Parathyroid adenoma (tissue), 2 donors: ENCODE results near the gene PDE8A.

Experiments used
- H2AFZ ChIP-seq: fragments of 300-600 bp; sonication (generic); one replicate; pipeline ENCODE4 v1.7.0; 2017; ENCODE audit warnings: antibody characterized with exemption, mild to moderate bottlenecking
- H3K27ac ChIP-seq: fragments of 300-600 bp; sonication (generic); one replicate; pipeline ENCODE4 v1.7.0; 2017
- H3K27me3 ChIP-seq: fragments of 300-600 bp; sonication (generic); one replicate; pipeline ENCODE4 v1.7.0; 2017; ENCODE audit warnings: low read length; ENCODE audit not compliant: control insufficient read depth, insufficient read depth
- H3K36me3 ChIP-seq: fragments of 300-600 bp; sonication (generic); one replicate; pipeline ENCODE4 v1.7.0; 2017; ENCODE audit warnings: low read length; ENCODE audit not compliant: control insufficient read depth, insufficient read depth
- H3K4me1 ChIP-seq: fragments of 300-600 bp; sonication (generic); one replicate; pipeline ENCODE4 v1.7.0; 2017; ENCODE audit warnings: control low read depth
- H3K4me2 ChIP-seq: fragments of 300-600 bp; sonication (generic); one replicate; pipeline ENCODE4 v1.7.0; 2017; ENCODE audit warnings: low read length
- H3K4me3 ChIP-seq: fragments of 300-600 bp; sonication (generic); one replicate; pipeline ENCODE4 v1.7.0; 2017; ENCODE audit warnings: low read depth, low read length
- H3K79me2 ChIP-seq: fragments of 300-600 bp; sonication (generic); one replicate; pipeline ENCODE4 v1.7.0; 2017; ENCODE audit warnings: control low read depth
- H3K9ac ChIP-seq: fragments of 300-600 bp; sonication (generic); one replicate; pipeline ENCODE4 v1.7.0; 2017; ENCODE audit warnings: mild to moderate bottlenecking
- H3K9me3 ChIP-seq: fragments of 300-600 bp; sonication (generic); one replicate; pipeline ENCODE4 v1.7.0; 2017; ENCODE audit warnings: low read length; ENCODE audit not compliant: control insufficient read depth
- CTCF ChIP-seq: fragments of 300-600 bp; sonication (generic); IDR thresholded peaks from one replicate; pipeline ENCODE4 v1.7.0; 2017; ENCODE audit warnings: antibody characterized with exemption, mild to moderate bottlenecking
- donor health status: primary hyperparathyroidism.

PDE8A gene

DNA sequence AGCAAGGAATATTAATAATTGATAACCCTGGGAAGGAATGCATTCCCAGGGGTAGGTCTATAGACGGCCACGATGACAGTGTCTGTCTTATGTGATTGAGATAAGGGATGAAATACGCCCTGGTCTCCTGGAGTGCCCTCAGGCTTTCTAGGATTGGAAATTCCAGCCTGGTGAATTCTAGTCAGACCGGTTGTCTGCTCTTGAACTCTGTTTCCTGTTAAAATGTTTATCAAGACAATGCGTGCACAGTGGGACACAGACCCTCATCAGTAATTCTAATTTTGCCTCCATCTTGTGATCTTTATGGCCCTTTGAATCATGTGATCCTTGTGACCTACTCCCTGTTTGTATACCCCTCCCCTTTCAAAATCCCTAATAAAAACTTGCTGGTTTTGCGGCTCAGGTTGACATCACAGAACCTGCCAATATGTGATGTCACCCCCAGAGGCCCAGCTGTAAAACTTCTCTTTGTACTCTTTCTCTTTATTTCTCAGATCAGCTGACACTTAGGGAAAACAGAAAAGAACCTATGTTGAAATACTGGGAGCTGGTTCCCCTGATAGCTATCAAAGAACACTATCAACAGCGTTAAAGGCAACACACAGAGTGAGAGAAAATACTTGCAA lies 183.3 kb downstream of the PDE8A start:
- Histone ChIP-seq H3K27ac (no peak overlapping the region), H3K4me3 (no peak overlapping the region), H3K4me1 (no peaks in the 10 kb centered on the region), H3K79me2 (no peaks in the 10 kb centered on the region), H3K9ac (no peak overlapping the region), H3K36me3 (no peaks in the 10 kb centered on the region), H3K4me2 (no peak overlapping the region), H3K9me3 (no peaks in the 10 kb centered on the region), H2AFZ (no peak overlapping the region), H3K27me3 (no peaks in the 10 kb centered on the region)
- no peak for TF ChIP-seq CTCF

DNA sequence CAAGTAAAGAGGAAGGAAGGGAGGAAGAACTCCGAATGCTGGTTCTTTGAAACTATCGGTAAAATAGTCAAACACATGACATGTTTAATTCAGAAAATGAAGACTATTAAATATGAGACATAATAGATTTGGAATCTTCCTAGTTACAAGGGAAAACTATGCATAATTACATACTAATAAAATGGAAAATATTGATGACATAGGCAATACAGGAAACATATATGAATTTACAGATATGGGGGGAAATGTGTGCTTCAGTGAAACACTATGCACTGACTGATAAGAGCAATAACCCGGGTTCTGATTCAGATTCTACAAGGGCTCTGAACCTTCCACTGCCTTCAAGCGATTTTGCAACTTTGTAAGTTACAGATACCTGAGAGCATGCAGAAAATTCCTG lies 185.9 kb downstream of the PDE8A start:
- H3K36me3 ChIP-seq = no peaks in the 10 kb centered on the region
- H3K4me1 ChIP-seq = no peaks in the 10 kb centered on the region
- no peaks in the 10 kb centered on the region for H3K79me2 ChIP-seq
- H3K9me3 ChIP-seq = no peaks in the 10 kb centered on the region
- H3K27ac ChIP-seq = no peak overlapping the region
- no peak overlapping the region for H3K9ac ChIP-seq
- no peak for TF ChIP-seq CTCF
- H2AFZ ChIP-seq = no peak overlapping the region
- no peaks in the 10 kb centered on the region for H3K27me3 ChIP-seq
- no peak overlapping the region for H3K4me3 ChIP-seq
- H3K4me2 ChIP-seq = no peak overlapping the region

DNA sequence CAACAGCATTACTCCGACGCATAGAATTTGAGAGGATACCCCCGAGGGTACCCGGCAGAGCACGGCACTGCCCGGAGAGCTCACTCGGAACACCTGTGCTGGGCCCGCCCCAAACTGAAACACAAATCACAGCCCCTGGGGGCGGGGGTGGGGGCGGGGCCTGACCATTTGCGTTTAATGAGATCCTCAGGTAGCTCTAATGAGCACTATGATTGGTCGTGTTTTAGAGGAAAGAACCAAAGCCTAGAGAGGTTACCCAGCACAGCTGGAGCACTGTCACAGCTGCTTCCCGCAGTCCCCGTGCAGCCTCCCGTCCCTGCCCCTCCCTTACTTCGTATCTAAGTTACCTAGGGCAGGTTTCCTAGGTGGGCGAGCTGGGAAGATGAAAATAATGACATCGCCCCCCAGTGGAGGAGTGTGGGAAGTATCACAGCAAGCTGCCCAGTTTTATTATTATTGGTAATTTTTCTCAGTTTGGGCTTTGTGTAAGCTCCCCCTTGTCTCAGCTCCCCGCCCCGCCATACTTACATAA lies 187.1 kb downstream of the PDE8A start:
- H3K4me2 ChIP-seq = peak overlapping the region; percentile 72
- peak; percentile 35 for TF ChIP-seq CTCF
- peak overlapping the region; percentile 72 for H2AFZ ChIP-seq
- H3K36me3 ChIP-seq = no peaks in the 10 kb centered on the region
- no peaks in the 10 kb centered on the region for H3K79me2 ChIP-seq
- no peaks in the 10 kb centered on the region for H3K9me3 ChIP-seq
- no peak overlapping the region for H3K9ac ChIP-seq
- no peak overlapping the region for H3K27ac ChIP-seq
- no peaks in the 10 kb centered on the region for H3K4me1 ChIP-seq
- H3K4me3 ChIP-seq = peak overlapping the region; percentile 52
- no peaks in the 10 kb centered on the region for H3K27me3 ChIP-seq

DNA sequence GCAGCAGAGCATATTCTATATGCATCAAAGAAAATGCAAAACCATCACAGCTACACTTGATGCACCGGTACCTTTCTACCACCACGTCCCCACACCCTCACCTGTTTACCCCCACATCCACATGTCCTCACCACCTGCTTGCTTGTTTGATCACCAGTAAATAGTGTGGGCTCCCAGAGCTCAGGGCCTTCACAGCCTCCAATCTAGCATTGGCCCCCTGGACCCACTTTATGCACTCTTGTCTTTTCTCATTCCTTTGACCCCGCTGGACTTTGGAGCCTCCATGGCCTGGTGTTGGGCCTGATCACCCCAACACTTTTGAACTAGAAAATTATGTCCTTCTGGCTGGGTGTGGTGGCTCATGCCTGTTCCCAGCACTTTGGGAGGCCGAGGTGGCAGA lies 190.1 kb downstream of the PDE8A start:
- Histone ChIP-seq H3K9me3 (no peaks in the 10 kb centered on the region), H3K79me2 (no peaks in the 10 kb centered on the region), H3K27me3 (no peaks in the 10 kb centered on the region), H3K4me1 (no peaks in the 10 kb centered on the region), H3K27ac (no peak overlapping the region), H3K36me3 (no peaks in the 10 kb centered on the region), H2AFZ (no peak overlapping the region), H3K4me3 (no peak overlapping the region), H3K9ac (no peak overlapping the region), H3K4me2 (no peak overlapping the region)
- TF ChIP-seq CTCF = no peak
